ENCODE measurements around the gene RYK. TPM values are rescaled to one million over a fixed set of nuclear protein-coding genes. Genes with fewer than 3 reads are reported as not detected.
A peak's percentile ranks its signal among the peaks of the same experiment; 100 is the strongest.

Gene RYK
- total RNA-seq, 2 donors from 2014 or later, result 40.5 to 46.2 TPM

DNA sequence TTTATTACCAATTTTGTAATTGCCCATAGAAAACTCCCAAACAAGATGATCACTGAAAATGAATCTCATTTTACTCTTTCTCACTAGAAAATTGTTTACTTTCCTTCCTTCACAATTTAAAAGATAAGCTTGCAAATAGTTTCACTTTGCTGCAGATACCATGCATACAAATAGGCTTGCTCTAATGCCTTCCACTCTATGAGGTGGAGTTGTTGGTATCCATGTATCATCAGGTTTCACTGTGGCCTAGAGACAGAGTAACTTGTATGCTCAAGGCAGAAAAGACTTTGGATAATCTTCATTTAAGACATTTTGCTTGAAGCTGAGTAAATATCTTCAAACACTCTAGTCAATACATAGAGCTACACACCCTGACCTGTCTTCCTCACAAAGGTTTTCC lies 60.8 kb downstream of the RYK start:
- intact Hi-C loops (cut with DNase I), result no loop called here
- peak in 1 of 2 donors; percentile 26 for ATAC-seq
- DNase-seq, result no peak

DNA sequence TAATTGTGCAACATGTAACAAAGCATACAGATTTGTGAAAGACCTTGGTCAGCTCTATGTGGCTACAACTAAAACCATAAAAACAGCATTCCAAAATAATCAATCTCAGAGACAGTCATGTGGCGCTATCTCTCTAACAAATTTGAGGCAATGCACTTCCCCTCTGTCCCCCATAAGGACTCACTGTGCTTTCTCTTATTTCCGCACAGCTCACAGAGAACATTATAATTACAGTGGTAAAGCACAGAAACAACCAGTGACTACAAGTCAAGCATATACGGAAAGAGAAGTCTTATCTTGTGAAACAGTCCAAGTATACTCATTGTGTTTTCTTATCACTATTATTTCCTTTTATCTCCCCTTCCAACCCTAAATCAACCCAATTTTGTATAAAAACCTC lies 64.3 kb downstream of the RYK start:
- intact Hi-C loops (cut with DNase I), result no loop called here
- DNase-seq (no peak), ATAC-seq (no peak)

DNA sequence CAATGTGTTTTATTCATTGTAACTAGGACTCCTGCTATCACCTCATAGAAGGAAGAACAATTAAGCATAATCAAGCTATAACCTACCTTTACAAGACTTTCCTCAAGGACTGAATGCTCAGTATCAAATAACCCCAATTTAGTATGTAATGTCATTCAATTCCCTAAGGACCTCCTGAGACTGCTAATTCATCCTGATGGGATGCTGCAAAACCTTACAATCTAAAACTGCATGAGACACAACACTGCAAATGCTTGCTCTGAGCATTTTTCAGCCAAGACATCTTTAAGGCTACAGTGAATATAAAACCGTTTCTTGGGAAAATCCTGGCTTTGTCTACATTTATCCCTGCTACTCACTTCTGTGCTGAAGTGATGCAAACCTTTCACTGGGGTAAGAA lies 69.9 kb downstream of the RYK start:
- ATAC-seq, result no peak
- intact Hi-C loops (cut with DNase I), result no loop called here
- no peak for DNase-seq

DNA sequence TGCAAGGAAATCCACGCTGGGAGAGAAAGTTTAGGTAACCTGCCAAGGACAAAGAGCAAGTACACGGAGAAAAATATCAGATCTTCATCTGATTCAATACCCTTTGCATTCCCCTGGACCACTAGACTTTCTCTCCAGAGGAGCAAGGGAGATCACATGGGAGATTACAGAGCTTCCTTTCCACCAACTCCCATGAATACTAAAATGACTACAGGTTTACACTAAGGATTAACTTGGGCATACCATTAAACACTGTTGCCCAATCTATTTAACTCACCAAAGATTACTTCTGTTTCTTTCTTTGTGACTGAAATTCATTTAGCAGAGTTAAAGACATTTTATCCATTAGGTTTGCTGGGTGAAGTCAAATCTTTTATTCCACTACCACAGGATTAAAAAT lies 71.2 kb downstream of the RYK start:
- DNase-seq, result no peak
- ATAC-seq, result no peak
- intact Hi-C loops (cut with DNase I), result no loop called here

DNA sequence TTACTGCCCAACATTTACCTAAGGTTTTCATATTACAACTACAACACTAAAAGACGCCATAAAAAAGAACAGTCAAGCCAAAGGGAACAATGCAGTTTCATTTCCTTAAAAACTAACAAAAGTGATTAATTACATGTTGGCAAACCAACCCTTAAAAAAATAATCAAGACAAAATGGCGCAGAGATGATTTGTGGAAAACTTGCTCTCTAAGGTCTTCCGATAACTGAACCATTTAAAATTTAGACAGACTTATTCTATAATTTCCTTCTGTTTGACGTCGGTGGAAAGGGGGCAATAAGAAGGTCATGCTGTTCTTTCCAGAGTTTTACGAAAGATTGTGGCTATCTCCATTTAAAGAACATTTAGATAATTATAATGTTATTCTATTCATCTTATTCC lies 87.6 kb downstream of the RYK start:
- DNase-seq, result no peak
- no peak for ATAC-seq
- intact Hi-C loops (cut with DNase I), result no loop called here

DNA sequence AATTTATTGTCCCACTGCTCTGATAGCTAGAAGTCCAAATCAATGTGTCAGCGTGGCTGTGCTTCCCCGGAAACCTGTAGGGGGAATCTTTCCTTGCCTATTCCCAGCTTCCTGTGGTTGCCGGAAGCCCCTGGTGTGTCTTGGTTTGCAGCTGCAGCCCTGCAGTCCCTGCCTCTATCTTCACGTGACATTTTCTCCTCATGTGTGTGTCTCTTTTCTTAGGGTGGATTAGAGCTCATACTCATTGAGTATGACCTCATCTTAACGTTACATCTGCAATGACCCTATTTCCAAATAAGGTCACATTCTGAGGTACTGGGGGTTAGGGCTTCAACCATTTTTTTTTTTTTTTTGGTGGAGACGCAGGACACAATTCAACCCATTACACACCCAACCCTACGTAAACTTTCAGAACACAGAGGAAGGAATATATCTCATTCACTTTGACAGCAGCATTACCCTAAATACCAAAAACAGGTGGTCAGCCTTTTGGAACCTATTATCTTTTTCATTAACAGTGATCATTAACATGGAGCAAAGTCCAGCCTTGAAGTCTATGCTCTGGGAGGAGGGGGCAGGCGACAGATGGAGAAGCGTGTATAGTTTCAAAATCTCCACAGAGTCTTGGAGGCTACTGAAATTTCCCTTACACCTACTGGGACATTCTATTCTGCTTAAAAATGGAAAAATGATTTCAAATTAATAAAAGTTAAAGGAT lies 88.6 kb downstream of the RYK start:
- ATAC-seq (no peak), DNase-seq (no peak)
- intact Hi-C loops (cut with DNase I), result no loop called here

DNA sequence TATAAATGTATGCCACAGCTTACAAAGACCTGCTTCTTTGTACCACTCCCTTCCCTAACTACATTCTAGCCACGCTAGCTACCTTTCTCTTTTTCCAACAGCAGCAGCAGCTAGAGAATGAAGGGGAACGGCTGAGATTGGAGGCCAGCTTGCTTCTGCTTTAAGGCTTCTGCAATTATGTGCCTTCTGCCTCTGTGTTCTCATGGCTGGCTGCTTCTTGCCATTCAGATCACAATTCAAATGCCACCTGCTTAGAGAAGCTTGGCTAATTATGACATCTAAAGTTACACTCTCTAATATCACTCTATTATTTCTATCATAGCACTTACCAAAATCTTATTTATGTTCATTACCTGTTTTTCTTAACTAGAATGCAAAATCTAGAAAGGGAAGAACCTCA lies 95.2 kb downstream of the RYK start:
- intact Hi-C loops (cut with DNase I), result no loop called here
- no peak for ATAC-seq
- DNase-seq, result no peak

DNA sequence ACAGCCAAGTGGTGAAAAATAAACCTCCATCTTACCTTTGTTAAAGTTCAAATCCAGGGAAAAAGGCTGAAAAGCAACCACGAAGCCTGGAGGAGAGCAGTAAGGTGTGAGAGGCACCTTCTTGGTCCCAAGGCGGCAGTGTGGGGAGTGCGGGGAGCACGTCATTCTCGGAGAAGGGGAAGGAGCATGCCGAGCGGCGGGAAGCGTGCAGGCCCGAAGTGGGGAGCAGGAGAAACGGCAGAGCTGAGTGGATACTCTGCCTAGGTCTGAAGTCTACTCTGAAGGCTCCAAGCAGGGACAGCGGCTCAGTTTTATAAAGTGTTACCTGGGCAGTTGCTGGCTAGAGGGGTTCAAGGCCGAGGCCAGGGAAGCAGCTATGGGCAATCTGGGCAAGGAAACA lies 96.9 kb downstream of the RYK start:
- ATAC-seq (no peak), DNase-seq (no peak)
- intact Hi-C loops (cut with DNase I), result no loop called here

DNA sequence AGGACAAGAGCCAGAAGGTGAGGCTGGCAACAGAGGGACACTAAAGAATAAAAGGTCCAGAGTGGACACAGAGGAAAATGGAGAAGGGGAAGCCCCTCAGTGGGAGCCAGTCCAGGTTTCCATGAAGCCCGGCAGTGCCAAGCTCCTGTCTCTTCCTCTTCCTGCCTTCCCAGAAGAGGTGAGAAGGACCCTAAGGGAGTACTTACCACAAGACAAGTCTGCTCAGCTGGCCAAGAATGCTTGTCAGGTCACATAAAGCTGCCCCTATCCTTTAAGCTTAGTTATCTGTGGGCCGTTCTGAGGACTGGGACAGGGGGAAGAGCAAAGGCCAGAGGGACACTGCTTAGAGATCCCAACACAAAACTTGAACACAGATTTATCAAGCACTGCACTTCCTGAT lies 100.2 kb downstream of the RYK start:
- ATAC-seq (peak in 1 of 2 donors; percentile 27), DNase-seq (peak; percentile 33)
- intact Hi-C loops (cut with DNase I), result no loop called here

DNA sequence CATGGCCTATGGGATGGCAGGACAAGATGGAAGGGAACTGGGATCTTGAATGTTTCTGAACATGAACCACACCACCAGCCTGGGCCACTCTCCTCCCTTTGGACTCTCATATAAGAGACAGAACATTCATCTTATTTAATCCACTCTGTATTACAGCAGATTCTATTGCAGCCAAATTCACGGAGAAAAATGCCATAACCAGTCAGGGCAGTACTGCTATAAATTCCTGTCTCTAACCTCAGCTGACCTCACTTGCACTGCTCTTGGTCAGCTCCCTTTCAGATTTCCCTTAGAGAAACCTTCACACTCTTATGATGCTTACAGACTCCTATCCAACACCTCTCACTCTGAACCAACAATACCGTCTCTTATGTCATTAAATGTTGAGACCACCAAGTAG lies 101.4 kb downstream of the RYK start:
- intact Hi-C loops (cut with DNase I), result no loop called here
- ATAC-seq (peak in 1 of 2 donors; percentile 15), DNase-seq (no peak)

DNA sequence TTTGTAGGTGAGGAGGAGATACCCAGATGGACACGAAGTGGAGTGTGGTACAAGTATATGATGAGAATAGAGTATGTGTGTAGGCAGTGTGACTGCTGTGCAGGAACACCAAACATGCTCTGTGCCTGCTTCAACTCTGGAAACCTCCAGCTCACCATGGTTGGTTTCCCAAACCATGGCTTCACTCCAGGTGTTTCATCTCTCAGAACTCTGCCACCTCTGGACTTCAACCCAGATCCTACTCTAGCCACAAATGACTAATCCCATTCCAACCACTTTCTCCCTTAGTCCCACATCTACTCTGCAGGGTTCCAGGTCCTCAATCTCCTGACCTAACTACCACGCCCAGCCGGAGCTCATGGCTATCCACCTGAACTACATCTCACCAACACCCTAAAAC lies 102.1 kb downstream of the RYK start:
- DNase-seq, result no peak
- intact Hi-C loops (cut with DNase I), result no loop called here
- ATAC-seq, result no peak

DNA sequence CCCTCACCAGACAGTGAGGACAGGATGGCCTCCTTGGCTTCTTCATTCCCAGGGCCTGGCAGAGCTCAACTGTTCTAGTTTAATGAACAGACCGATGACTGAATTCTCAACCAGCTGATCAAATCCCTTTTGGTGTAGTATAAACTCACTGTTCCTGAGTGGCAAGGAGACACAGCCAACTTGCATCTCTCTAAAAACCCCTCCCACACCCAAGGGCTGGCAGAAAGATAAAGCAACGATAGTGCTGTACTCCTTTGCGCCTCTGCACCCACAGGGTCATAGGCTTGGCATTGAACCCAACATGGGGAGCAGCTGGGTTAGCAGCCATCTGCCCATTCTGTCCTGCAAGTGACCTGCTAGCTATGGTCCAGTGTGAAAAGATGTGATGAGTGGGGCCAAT lies 103.2 kb downstream of the RYK start:
- ATAC-seq, result no peak
- DNase-seq, result no peak
- intact Hi-C loops (cut with DNase I), result no loop called here

DNA sequence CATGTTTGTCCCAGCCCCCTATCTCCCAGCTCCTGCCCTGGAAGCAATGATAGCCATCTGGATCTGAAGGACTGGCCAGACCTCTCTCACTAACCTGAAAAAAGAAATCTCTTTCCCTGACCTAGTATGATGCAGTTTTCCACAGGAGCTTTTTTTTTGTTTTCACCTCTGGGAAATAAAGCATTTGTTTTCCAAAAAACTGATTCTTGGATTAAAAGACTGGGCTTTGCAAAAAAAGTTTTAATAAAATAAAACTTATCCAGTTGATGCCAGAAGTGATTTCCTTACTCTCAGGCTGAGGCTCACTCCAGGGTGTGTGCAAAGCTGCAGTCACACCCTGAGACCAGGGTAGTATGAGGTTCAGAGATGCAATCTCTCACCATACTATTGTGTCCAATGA lies 104.0 kb downstream of the RYK start:
- intact Hi-C loops (cut with DNase I), result no loop called here
- DNase-seq, result no peak
- no peak for ATAC-seq

DNA sequence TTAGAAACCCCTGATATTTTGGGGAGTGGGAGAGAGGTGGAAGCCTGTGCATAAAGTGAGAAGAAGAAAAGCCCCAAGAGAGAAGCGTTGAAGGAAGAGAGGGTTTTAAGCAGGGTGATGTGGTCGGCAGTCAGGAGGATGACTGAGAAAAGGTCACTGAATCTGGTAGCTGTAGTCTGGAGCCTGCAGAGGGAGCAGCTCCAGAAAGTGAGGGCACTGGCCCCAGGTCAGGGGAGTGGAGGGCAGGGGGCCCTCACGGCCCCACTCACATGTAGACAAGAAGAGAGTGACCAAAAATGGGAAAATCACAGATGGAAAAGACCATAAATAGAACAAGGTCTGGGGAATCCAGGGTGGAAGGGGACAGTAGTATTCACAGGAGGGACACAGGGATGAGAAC lies 105.5 kb downstream of the RYK start:
- no peak for ATAC-seq

DNA sequence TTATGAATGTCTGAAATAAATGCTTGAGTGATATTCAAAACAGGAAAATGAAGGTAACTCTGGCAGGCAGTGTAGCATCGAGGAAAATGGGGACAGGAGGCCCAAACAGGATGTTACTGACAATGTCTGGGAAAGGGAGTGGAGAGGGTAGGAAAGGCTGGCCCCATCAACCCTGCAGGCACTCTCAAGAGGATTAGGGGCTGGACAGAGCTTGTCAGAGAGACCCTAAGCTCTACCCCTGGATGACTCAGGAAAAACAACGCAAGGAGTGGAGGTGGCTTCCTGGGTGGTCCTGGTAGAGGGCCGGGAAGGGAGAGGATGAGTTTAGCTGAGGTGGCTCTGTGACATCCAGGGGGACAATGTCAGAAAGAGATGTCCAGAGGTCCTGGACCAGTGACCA lies 106.0 kb downstream of the RYK start:
- intact Hi-C loops (cut with DNase I), result no loop called here
- peak in 1 of 2 donors; percentile 10 for ATAC-seq
- DNase-seq, result no peak

More for the DNA sequence above, 105.5 kb downstream of the RYK start:
- DNase-seq, result no peak
- intact Hi-C loops (cut with DNase I), result no loop called here

DNA sequence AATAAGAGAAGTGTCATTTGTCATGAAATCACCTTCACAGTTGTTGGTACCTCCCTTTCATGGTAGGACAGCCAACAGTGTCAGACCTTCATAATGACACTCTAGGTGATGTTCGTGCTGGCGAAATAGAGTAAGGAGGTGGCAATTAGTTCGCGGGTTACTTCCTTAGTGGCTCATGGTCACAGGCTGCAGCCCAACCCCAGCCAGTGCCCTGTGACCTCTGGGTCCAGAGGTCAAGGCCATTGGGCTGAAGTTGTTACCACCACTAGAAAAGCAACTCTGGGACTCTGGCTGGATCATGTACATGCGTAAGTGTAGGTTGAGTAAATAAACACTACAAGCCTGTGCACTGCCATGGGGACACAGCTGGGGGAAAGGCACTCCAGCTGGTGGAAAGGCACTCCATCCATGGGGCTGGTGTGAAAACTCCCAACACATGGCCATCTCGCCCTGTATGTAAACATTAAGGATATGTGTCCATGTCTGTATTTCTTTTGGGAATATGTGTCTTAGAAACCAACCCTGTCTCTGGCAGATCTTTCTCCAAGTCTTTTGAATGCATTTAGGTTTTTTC lies 106.7 kb downstream of the RYK start:
- intact Hi-C loops (cut with DNase I), result no loop called here
- ATAC-seq, result no peak
- no peak for DNase-seq

DNA sequence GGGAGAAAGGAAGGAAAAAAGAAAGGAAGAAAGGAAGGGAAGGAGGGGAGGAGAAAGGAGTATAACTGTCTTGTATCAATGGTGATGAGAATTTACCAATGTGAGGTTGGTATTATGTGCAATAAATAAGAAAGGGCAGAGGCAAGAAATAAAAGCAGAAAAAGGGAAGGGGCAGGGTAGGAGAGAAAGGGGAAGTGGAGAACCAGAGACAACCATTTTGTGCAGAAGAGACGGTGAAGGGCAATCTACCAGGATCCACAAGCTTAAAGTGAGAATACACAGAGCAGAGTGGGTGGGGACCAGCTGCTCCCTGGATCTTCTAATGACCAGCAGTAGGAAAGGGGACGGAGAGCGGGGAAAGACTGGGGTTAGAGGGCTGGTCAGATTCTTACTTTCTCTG lies 114.1 kb downstream of the RYK start:
- DNase-seq (no peak), ATAC-seq (no peak)
- intact Hi-C loops (cut with DNase I), result no loop called here

DNA sequence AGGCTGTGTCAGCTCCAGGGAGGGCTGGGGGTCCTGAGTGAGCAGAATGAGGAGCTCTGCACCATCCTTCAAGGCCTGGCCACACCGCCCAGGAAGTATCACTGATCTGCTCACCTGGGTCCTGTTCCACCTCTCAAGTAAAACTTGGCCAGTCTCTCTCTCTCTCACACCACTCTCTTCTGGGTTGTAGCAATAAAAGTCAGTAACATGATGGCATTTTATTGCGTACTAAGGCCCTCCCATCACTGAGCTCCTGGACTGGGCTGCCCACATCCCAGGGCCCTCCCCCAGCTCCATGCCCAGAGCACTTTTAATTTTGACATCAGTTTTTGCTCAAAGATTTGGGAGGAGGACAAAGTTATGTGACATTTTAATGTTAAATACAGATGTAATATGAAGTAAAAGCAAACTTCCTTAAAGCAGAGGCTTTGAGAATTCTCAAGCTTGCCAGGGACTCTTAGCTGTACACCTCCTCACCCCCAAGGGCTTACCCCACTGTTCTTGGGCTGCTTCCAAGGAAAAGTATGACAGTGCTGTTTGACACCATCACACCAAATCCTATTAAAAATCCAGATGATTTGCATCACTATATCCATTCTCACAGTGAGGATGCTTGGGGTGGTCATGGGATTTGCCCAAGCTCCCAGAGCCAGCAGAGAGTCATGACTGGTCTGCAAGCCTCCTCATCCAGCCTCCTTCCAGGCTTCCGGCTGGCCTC lies 115.8 kb downstream of the RYK start:
- DNase-seq, result no peak
- no peak for ATAC-seq
- intact Hi-C loops (cut with DNase I), result no loop called here

DNA sequence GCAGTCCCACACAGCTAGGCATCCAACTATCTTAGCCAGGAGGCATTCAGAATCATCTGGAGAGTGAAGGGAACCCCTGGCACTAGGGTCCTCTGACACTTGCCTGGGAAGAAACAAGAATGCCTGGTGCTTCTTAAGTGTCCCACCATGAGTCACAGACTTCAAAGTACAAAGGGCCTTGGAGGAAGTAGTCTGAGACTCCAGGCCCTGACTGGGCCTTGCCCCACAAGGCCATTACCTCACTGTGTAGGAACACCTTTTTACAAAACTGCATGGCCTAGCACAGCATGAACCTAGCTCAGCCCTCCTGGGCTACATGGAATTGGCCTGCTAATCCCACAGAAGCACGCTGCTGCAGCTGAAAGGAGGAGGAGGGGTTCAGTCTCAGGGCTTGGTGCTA lies 116.4 kb downstream of the RYK start:
- intact Hi-C loops (cut with DNase I), result no loop called here
- ATAC-seq, result no peak
- DNase-seq, result no peak

DNA sequence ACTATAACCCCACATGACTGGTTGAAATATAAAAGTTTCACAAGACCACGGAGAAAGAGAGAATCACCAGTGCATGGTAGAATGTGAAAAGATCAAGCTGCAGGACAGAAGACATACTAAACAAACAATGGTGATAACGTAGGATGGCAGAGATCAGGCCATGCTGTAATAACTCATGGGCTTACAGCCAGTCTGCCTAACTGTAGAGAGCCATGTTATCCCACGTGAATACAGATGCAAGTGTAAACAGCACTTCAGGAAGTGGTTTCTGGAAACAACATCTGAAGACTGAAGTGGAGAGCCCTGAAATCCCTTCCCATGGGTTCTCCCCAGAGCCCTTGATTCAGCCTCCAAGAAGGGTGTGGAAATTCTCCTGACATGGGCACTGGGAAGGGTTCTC lies 117.7 kb downstream of the RYK start:
- intact Hi-C loops (cut with DNase I), result no loop called here
- ATAC-seq (no peak), DNase-seq (no peak)

DNA sequence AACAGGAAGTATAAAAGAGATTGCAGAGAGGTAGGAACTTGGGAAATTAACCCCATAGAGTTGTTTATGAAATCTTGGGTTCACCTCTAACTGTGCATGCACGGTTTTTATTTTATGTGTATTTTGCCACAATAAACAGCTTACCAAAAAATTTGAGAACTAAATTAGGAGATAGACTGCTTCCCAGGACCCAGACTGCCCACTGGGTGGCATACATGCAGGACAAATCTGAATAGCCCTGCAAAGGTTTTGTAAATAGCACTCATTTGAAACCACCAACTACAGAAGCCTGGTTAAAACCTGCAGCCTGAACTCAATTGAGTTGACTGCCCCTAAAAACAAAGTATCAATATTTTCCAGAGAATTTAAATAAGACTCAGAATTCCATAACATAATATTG lies 124.5 kb downstream of the RYK start:
- DNase-seq (no peak), ATAC-seq (no peak)
- intact Hi-C loops (cut with DNase I), result no loop called here
